OCI-LY7 (cell line): ENCODE data around the gene DNAL4. TPM values are rescaled to one million over a fixed set of nuclear protein-coding genes. Genes with fewer than 3 reads are reported as not detected.
"Not testable (repeated sequence)": the region's sequence is repeated elsewhere in the genome, so short reads cannot be mapped to it uniquely, and the experiment has no call there.

Source experiments
- BruUV-seq: library from RNA; stranded (reverse); fragments of 400-500 nt; replicated peaks from 2 replicates; lab custom pipeline; 2021; lab: Mats Ljungman, UMichigan
- CTCF ChIA-PET: fragments of 300-600 bp; sonication (Branson Sonifier 250); formaldehyde crosslinking; loops from one replicate; lab custom pipeline; 2022; ENCODE audit warnings: antibody characterized with exemption; ENCODE audit not compliant: unreplicated experiment; lab: Charles Lee
- POLR2A ChIA-PET: fragments of 300-600 bp; sonication (Branson Sonifier 250); formaldehyde crosslinking; loops from one replicate; lab custom pipeline; 2022; ENCODE audit warnings: antibody characterized with exemption; lab: Charles Lee
- DNase-seq: peaks from one replicate; pipeline ENCODE4 v3.0.0-alpha.2; 2015; ENCODE audit warnings: low spot score
- H2AFZ ChIP-seq: fragments of 200-600 bp; sonication (generic), shearing (Covaris generic); 2 replicates; pipeline ENCODE4 v1.6.1; 2014; ENCODE audit warnings: mild to moderate bottlenecking, antibody characterized with exemption, low read length, moderate library complexity
- H3K27ac ChIP-seq: fragments of 200-600 bp; sonication (generic); 2 replicates; pipeline ENCODE4 v1.5.1; 2014; ENCODE audit warnings: mixed run types, low read depth, mild to moderate bottlenecking, moderate library complexity, low read length, inconsistent platforms; ENCODE audit not compliant: poor library complexity, severe bottlenecking
- H3K36me3 ChIP-seq: fragments of 200-600 bp; sonication (generic); 2 replicates; pipeline ENCODE4 v1.6.1; 2014; ENCODE audit warnings: mild to moderate bottlenecking, antibody characterized with exemption, low read length, moderate library complexity, mixed read lengths; ENCODE audit not compliant: insufficient read depth
- H3K4me1 ChIP-seq: fragments of 200-600 bp; sonication (generic); 2 replicates; pipeline ENCODE4 v1.5.1; 2014; ENCODE audit warnings: mild to moderate bottlenecking, low read length; ENCODE audit not compliant: insufficient read depth, poor library complexity, severe bottlenecking
- H3K4me2 ChIP-seq: fragments of 200-600 bp; sonication (generic); 2 replicates; pipeline ENCODE4 v1.6.1; 2014; ENCODE audit warnings: mild to moderate bottlenecking, low read length
- H3K4me3 ChIP-seq: fragments of 200-600 bp; sonication (generic); 2 replicates; pipeline ENCODE4 v1.5.1; 2014; ENCODE audit warnings: mild to moderate bottlenecking, low read depth, low read length; ENCODE audit not compliant: poor library complexity, severe bottlenecking
- H3K79me2 ChIP-seq: fragments of 200-600 bp; sonication (generic); 2 replicates; pipeline ENCODE4 v1.6.1; 2016; ENCODE audit warnings: low read depth, mild to moderate bottlenecking, low read length, moderate library complexity, mixed read lengths; ENCODE audit not compliant: insufficient read depth
- H3K9me2 ChIP-seq: fragments of 200-600 bp; sonication (generic); 2 replicates; pipeline ENCODE4 v1.6.1; 2016; ENCODE audit warnings: mild to moderate bottlenecking, low read length, mixed read lengths; ENCODE audit not compliant: insufficient read depth
- H3K9me3 ChIP-seq: fragments of 200-600 bp; sonication (generic); 2 replicates; pipeline ENCODE4 v1.6.1; 2014; ENCODE audit warnings: mild to moderate bottlenecking, mixed run types, low read length, mixed read lengths
- H4K20me1 ChIP-seq: fragments of 200-600 bp; sonication (generic); 2 replicates; pipeline ENCODE4 v1.6.1; 2014; ENCODE audit warnings: mild to moderate bottlenecking, antibody characterized with exemption, low read length, moderate library complexity, mixed read lengths; ENCODE audit not compliant: insufficient read depth
- CTCF ChIP-seq: fragments of 200-600 bp; sonication (generic); conservative IDR thresholded peaks from 2 replicates; pipeline ENCODE4 v1.5.1; 2014; ENCODE audit warnings: mild to moderate bottlenecking, antibody characterized with exemption, low read length, moderate library complexity, mixed read lengths
- EZH2phosphoT487 ChIP-seq: fragments of 200-600 bp; sonication (generic); IDR thresholded peaks from 2 replicates; pipeline ENCODE4 v1.6.1; 2018; ENCODE audit warnings: low read depth, borderline replicate concordance, mild to moderate bottlenecking, mixed run types, antibody characterized with exemption, low read length, moderate library complexity, mixed read lengths
- intact Hi-C: fragments of 100-400 bp; cut with micrococcal nuclease; formaldehyde crosslinking; loops from one replicate; pipeline ENCODE4 v1.10.0; 2022; ENCODE audit not compliant: unreplicated experiment
- total RNA-seq, 2 experiments: library from RNA; depleted of rRNA in 1 of 2; stranded (reverse); fragments of >200 nt in 1 of 2; shearing (Covaris generic) in 1 of 2; gene quantifications; 2 replicates each; pipeline ENCODE4 v1.2.3, GENCODE V29; 2014 to 2022

Gene DNAL4
- total RNA-seq, 2 experiments from 2014 or later = 6.6 to 7.1 TPM

DNA sequence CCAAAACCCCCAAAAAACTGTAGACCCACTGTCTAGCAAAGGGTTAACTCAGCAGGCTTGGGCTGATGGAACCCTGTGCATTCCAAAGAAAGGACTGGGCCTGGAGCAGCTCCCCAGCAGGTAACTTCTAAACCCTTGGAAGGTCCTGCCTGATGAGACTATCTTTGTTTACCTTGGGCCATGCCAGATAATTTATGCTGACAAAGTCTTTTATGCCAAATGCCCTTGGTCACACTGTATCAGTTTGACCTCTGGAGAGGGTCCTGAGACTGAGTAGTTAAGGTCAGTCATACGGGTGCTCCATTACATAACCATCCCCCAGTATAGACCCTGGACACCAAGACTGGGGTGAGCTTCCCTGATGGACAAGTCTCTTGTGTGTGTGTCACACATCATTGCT is 21.9 kb upstream of the DNAL4 start:
- TF ChIP-seq CTCF (no peak), EZH2phosphoT487 (no peak)
- Histone ChIP-seq H3K9me3 (no peaks in the 10 kb centered on the region), H3K4me3 (no peak overlapping the region), H3K9me2 (no peaks in the 10 kb centered on the region), H3K4me2 (no peak overlapping the region), H4K20me1 (no peaks in the 10 kb centered on the region), H3K4me1 (no peaks in the 10 kb centered on the region), H3K79me2 (no peaks in the 10 kb centered on the region), H3K27ac (no peak overlapping the region), H2AFZ (no peak overlapping the region), H3K36me3 (no peaks in the 10 kb centered on the region)
- no peak for DNase-seq
- no TSS peak for BruUV-seq
- CTCF ChIA-PET = no interaction called here
- POLR2A ChIA-PET = no interaction called here
- intact Hi-C loops = no loop called here

DNA sequence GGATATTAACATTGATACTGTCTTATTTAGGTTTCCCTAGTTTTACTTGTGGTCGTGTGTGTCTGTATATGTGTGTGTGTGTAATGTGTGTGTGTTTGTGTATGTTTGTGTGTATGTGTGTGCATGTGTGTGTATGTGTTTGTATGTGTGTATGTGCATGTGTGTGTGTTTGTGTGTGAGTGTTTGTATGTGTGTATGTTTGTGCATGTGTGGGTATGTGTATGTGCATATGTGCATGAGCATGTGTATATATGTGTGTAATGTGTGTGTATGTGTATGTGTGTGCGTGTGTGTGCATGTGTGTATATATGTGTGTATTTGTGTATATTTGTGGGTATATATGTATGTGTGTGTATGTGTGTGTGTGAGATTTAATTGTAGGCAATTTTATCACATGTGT is 17.3 kb upstream of the DNAL4 start:
- BruUV-seq = no TSS peak
- no peaks in the 10 kb centered on the region for H3K9me2 ChIP-seq
- ChIA-PET POLR2A (no interaction called here), CTCF (no interaction called here)
- H3K36me3 ChIP-seq = no peaks in the 10 kb centered on the region
- intact Hi-C loops = no loop called here
- no peak for TF ChIP-seq CTCF
- no peak for TF ChIP-seq EZH2phosphoT487
- no peaks in the 10 kb centered on the region for H3K4me1 ChIP-seq
- H2AFZ ChIP-seq = no peak overlapping the region
- no peak for DNase-seq
- H3K27ac ChIP-seq = no peak overlapping the region
- no peaks in the 10 kb centered on the region for H4K20me1 ChIP-seq
- 0 out of 2 replicates have a peak, but pooled peaks cover 3% of the 10 kb centered on the region for H3K9me3 ChIP-seq
- no peak overlapping the region for H3K4me2 ChIP-seq
- H3K4me3 ChIP-seq = no peak overlapping the region
- no peaks in the 10 kb centered on the region for H3K79me2 ChIP-seq

- BruUV-seq, H3K9me2 ChIP-seq, H3K79me2 ChIP-seq, H3K36me3 ChIP-seq, H3K4me2 ChIP-seq, H3K27ac ChIP-seq, H4K20me1 ChIP-seq, intact Hi-C loops, CTCF ChIA-PET, H3K4me3 ChIP-seq, H3K4me1 ChIP-seq, POLR2A ChIA-PET, H2AFZ ChIP-seq, DNase-seq, H3K9me3 ChIP-seq: not testable (repeated sequence)
These were observed 11.2 kb upstream of the DNAL4 start for GRCh38 chr22:38805041-38805593.
